Measurements from ENCODE around the gene C3AR1.
A peak's percentile ranks its signal among the peaks of the same experiment; 100 is the strongest.
"Not testable (repeated sequence)": the region's sequence is repeated elsewhere in the genome, so short reads cannot be mapped to it uniquely, and the experiment has no call there.

The C3AR1 gene

DNA sequence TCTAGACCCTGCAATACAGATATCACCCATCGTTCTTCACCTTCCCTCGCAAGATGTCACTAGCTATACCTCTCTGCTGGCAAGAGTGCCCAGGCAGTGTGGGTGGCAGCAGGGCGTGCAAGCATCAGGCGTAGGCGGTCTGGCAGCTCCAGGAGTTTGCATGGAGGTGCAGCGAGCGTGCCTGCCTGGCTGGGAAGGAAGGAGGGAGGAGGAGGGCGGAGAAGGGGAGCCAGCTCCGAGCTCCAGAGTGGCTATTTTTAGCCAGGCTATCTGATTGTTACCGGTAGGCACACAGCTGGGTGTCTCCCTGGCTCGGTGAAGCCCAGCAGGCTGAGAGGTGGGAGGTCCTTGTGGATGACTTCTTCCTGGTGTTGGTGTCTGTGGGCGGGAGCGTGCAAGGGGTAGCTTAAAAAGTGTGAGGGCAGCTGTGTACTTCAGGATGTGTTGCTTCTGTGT lies 27.5 kb downstream of the C3AR1 start:
- Mint-ChIP-seq H3K4me1 (peaks cover 62% of the 10 kb centered on the region), H3K9me3 (no peaks in the 10 kb centered on the region), H3K27ac (peak overlapping the region; percentile 3 to 33), H3K4me3 (peak overlapping the region; percentile 67 to 73), H3K27me3 (no peaks in the 10 kb centered on the region)
- ATAC-seq (peak; percentile 62), DNase-seq (no peak)

DNA sequence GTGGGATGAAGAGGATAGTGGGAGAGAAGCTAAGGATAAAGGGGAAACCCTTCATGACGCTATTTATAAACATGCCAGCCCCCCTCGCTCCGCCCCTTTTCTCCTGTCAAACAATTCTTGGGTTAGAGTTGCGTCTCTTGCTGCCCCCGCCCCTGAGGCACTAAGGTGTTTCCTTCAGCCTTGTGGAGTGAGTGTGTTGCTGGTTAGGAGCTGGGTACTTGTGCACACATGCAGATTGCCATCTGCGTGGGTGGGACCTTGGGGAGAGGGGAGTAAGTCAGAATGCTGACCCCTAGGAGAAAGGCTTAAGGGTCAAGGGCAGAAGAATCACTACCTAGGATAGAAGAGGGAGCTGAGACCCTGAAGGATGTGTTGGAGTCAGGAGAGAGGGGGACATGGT lies 28.2 kb downstream of the C3AR1 start:
- Mint-ChIP-seq H3K4me1 (peaks cover 69% of the 10 kb centered on the region), H3K4me3 (peak overlapping the region; percentile 67 to 73), H3K27ac (peak overlapping the region in 1 of 2 donors; percentile 10), H3K9me3 (no peaks in the 10 kb centered on the region), H3K27me3 (no peaks in the 10 kb centered on the region)
- ATAC-seq (no peak), DNase-seq (no peak)

DNA sequence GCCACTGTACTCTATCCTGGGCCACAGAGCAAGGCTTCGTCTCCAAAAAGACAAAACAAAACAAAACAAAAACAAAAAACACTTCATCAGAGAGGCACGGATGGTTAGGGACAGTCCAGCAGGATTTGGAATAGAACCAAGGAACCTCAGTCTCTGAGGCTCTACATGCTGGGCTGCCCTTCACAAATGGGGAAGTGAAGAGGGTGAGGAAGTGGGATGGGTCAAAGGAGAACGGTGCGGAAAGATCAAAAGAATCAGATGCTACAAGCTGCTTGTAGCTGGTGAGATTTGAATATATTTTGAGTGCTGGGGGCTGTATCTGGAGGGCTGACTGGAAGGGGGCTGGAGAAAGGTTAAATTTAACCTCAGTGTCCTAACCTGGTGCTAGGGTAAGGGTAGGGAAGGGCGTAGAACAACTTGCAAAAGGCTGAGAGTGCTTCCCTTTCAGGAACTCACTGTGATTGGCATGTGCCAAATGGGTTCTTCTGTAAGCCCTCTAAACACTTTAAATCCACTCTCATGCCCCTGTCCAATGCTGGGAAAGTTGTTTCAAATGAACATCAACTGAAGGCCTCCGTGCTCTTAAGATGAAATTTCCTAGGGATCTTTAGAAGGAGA lies 29.0 kb downstream of the C3AR1 start:
- no peak for ATAC-seq
- DNase-seq, result no peak
- Mint-ChIP-seq H3K27ac (peak overlapping the region in 1 of 2 donors; percentile 0), H3K9me3 (no peaks in the 10 kb centered on the region), H3K4me1 (peaks cover 70% of the 10 kb centered on the region), H3K27me3 (no peaks in the 10 kb centered on the region), H3K4me3 (peak overlapping the region; percentile 54 to 65)

DNA sequence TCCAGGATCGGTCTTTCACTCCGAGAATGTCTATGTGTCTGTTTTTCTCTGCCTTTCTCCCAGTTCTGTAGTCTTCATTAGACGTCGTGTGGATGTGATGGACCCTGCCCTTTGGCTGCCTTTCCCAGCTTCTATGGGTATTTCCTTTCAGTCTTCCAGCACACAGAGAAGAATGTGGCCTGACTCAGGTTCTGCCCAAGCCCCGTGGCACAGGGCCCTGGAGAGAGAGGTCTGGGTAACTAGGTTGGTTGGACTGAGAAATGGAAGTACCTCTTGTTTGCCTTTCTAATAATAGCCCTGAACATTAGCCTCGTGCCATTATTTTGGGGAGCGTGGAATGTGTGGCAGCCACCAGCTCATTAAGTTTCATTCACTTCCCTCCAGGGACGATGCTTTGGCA lies 29.8 kb downstream of the C3AR1 start:
- H3K27me3 Mint-ChIP-seq, result no peaks in the 10 kb centered on the region
- DNase-seq (no peak), ATAC-seq (no peak)
- H3K4me3 Mint-ChIP-seq, result peak overlapping the region; percentile 38 to 54
- H3K27ac Mint-ChIP-seq, result no peak overlapping the region
- peaks cover 78% of the 10 kb centered on the region for H3K4me1 Mint-ChIP-seq
- no peaks in the 10 kb centered on the region for H3K9me3 Mint-ChIP-seq

DNA sequence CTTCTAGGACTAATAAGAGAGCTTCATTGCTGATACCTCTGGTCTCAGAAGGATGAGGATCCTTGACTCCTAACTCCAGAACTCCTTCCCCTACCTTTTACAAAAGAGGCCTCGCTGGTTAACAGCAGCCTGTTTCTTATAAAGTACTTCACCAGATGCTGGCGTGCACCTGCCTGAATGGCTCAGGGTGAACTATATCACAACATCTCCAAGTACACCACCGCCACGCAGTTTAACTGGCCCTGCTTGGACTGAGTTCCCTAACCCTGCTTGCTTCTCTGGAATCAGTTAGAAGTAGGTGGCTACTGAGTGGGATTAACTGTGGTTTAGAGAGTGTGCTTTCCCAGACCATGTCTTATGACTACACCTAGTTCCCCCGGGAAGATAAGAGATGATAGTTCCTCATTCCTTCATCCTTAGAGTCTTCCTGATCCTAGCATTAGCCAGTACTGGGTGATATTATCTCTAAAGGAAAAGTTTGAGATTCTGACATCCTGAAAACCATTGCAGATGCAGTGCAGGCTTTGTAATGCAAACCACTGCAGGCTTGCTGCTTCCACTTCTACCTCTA lies 30.6 kb downstream of the C3AR1 start:
- no peak for DNase-seq
- H3K9me3 Mint-ChIP-seq, result no peaks in the 10 kb centered on the region
- no peak overlapping the region for H3K27ac Mint-ChIP-seq
- no peak overlapping the region for H3K4me3 Mint-ChIP-seq
- H3K27me3 Mint-ChIP-seq, result no peaks in the 10 kb centered on the region
- ATAC-seq, result no peak
- H3K4me1 Mint-ChIP-seq, result peaks cover 80% of the 10 kb centered on the region

DNA sequence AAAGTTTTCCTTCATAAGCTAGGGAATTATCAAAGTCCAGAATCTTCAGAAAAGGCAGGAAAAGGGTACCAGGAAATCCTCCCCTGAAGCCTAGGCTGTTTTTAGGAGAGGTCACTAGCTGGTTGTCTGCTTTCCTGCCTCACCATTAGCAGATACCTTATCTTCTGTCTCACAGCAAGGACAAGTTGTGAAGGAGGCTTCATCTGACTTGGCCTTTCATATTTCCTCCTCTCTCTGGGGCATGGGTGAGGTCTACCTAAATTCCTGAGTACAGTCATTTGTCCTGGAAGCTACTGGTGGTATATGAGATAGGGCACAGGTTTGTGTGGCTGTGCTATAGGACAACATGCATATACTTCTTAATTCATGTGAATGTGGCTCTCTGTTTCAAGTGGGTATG lies 31.4 kb downstream of the C3AR1 start:
- ATAC-seq, result no peak
- no peak for DNase-seq
- Mint-ChIP-seq H3K27ac (no peak overlapping the region), H3K4me3 (peak overlapping the region; percentile 90), H3K27me3 (no peaks in the 10 kb centered on the region), H3K4me1 (peaks cover 79% of the 10 kb centered on the region), H3K9me3 (no peaks in the 10 kb centered on the region)

DNA sequence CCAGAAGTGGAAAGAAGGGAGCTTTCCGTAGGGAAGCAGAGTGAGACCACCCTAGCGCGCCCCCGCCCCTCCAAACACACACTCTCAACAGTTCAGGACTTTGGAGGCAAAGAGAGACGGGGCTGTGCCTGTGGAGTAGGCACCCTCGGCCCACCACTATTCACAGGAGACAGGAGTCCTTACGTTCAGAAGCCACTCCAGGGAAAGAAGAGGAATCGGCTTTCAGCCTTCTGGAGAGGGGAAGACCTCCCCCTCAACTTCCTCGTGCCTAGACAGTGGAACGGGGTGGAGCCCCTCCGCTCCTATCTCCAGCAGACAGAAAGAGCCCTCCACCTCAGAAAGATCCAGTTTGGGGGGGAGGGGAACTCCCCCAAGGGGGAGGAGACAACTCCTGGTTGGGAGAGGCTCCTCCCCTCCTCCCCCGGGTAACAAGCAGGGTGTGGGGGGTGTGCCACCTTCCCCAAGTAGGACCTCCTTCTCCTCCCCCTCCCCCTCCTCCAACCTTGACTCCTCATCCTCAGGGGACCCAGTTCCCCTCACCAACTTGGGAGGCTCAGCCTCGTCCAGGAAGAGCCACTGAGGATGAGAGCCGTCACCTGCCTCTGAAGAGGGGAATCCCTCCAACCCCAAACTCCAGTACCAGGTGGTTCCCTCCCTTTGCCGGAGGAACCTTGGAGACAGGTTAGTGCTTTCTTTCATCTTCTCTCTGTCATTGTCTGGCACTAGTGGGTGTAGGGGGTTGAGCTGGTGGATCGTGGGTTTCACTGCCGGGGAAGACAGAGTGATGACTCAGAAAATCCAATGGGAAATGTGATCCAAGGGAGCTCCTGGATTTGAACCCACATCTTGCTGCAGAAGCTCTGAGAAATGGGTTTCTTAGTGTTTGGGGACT lies 32.8 kb downstream of the C3AR1 start:
- H3K27me3 Mint-ChIP-seq, result no peaks in the 10 kb centered on the region
- peak overlapping the region; percentile 70 to 93 for H3K27ac Mint-ChIP-seq
- ATAC-seq (peak; percentile 36), DNase-seq (peak; percentile 28 to 48)
- H3K4me3 Mint-ChIP-seq, result peak overlapping the region; percentile 90
- no peaks in the 10 kb centered on the region for H3K9me3 Mint-ChIP-seq
- H3K4me1 Mint-ChIP-seq, result peaks cover 65% of the 10 kb centered on the region

DNA sequence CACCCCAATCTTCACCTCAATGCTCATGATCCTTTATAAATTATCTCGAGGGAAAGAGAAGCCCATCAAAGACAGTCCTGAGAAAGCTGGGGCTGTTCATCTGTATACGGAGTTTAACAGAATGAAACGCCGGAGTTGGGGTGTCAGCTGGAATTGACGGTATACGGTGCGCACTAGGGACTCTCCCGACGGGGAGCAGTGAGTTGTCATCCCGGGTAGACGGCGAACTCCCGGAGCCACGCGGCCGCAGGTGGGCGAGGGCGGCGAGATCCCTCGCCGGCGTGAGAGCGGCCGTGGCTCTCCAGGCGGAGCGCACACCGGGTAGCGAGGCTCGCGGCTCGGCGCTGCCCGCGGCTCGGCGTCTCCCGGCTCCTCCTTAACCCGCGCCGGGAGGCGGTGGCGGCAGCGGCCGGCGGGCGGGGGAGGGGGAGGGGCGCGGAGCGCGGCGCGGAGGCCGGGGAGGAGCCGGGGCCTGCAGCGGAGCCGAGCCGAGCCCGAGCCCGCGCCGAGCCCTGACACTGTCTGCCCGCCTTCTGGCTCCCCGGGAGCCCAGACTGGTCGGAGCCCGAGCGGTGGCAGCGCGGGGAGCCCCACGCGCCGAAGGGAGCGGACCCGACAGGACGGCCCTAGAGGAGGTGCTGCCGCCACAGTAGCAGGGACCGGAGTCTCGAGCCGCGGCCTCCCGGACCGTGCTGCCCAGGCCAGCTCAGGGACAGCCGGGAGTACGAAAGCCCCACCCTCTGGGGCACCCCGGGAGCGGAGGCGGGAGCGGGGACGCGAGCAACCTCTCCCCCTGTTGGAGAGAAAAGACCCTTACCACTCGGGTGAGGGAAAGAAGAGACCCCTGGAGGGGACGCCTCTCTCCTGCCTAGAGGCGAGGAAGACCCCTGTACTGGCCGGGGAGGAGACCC lies 33.7 kb downstream of the C3AR1 start, which contains the start of gene FOXJ2:
Gene FOXJ2, plus strand, starts transcription at position 475 of the 911 bp plus-strand sequence. CDS start 7,117 bp downstream, outside the sequence.
- ATAC-seq (peak; percentile 92), DNase-seq (peak; percentile 75)
- H3K27ac Mint-ChIP-seq, result peak within 1 kb of the TSS; percentile 70 to 93
- no peaks in the 10 kb centered on the region for H3K27me3 Mint-ChIP-seq
- H3K4me3 Mint-ChIP-seq, result peak within 1 kb of the TSS; percentile 90
- H3K9me3 Mint-ChIP-seq, result no peaks in the 10 kb centered on the region
- peaks cover 62% of the 10 kb centered on the region for H3K4me1 Mint-ChIP-seq

DNA sequence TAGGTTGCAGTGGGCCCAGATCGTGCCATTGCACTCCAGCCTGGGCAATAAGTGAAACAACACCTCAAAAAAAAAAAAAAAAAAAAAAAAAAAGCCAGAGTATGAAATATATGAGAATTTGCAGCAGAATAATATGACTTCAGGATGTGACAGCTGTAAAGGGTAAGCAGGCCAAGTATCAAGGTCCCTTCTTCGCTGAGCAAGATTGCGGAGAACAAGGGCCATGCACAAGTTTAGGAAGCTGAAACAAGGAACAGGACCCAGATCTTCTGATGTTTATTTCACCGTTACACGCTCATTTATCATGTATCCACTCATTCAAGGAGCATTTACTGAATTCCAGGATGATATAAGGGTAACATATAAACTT lies 34.3 kb downstream of the C3AR1 start:
- Mint-ChIP-seq H3K4me3 (peak overlapping the region; percentile 79 to 83), H3K9me3 (no peaks in the 10 kb centered on the region), H3K27ac (peak overlapping the region; percentile 35 to 88), H3K27me3 (no peaks in the 10 kb centered on the region), H3K4me1 (peaks cover 62% of the 10 kb centered on the region)
- ATAC-seq (no peak), DNase-seq (no peak)

DNA sequence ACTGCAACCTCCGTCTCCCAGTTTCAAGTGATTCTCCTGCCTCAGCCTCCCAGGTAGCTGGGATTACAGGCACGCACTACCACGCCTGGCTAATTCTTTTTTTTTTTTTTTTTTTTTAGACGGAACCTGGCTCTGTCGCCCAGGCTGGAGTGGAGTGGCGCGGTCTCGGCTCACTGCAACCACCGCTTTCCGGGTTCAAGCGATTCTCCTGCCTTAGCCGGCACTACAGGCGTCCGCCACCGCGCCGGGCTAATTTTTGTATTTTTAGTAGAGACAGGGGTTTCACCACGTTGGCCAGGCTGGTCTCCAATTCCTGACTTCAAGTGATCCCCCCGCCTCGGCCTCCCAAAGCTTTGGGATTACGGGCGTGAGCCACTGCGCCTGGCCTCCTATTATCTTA lies 35.1 kb downstream of the C3AR1 start:
- not testable (repeated sequence) for H3K27ac Mint-ChIP-seq, DNase-seq, H3K9me3 Mint-ChIP-seq, H3K27me3 Mint-ChIP-seq, H3K4me3 Mint-ChIP-seq, ATAC-seq
- H3K4me1 Mint-ChIP-seq, result peaks cover 56% of the 10 kb centered on the region

DNA sequence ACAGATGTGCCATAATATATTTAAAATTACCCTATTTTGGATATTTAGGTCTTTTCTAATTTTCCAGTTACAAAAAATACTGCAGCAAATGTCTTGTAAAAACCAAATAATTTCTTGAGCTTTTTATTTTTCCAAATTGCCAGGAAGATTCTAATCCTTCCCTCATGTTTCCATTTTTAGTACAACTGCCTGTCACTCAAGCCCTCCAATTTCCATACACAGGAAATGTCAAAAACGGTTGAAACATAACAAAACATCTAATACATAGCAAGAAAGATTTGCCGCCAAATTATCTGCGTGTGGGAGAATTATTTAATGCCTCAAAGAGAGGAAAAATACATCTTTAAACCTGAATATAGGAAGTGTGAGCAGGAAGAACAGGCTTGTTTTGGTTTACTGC lies 36.0 kb downstream of the C3AR1 start:
- no peak for ATAC-seq
- no peak overlapping the region for H3K27ac Mint-ChIP-seq

DNA sequence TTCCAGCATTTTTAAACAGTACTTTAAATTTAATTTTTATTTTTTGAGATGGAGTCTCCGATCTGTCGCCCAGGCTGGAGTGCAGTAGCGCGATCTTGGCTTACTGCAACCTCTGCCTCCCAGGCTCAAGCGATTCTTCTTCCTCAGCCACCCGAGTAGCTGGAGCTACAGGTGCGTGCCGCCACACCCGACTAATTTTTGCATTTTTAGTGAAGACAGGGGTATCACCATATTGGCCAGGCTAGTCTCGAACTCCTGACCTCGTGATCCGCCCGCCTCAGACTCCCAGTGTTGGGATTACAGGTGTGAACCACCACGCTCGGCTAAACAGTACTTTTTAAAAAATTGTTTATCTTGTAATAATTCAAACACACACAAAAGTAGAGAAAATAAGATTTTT lies 37.9 kb downstream of the C3AR1 start:
- ATAC-seq, result no peak
- Mint-ChIP-seq H3K27ac (no peak overlapping the region), H3K4me1 (peaks cover 29% of the 10 kb centered on the region), H3K27me3 (no peaks in the 10 kb centered on the region), H3K4me3 (no peak overlapping the region), H3K9me3 (no peaks in the 10 kb centered on the region)
- no peak for DNase-seq

More for the DNA sequence above, 36.0 kb downstream of the C3AR1 start:
- H3K27me3 Mint-ChIP-seq, result no peaks in the 10 kb centered on the region
- no peak for DNase-seq
- no peak overlapping the region for H3K4me3 Mint-ChIP-seq
- H3K9me3 Mint-ChIP-seq, result no peaks in the 10 kb centered on the region
- peaks cover 48% of the 10 kb centered on the region for H3K4me1 Mint-ChIP-seq

DNA sequence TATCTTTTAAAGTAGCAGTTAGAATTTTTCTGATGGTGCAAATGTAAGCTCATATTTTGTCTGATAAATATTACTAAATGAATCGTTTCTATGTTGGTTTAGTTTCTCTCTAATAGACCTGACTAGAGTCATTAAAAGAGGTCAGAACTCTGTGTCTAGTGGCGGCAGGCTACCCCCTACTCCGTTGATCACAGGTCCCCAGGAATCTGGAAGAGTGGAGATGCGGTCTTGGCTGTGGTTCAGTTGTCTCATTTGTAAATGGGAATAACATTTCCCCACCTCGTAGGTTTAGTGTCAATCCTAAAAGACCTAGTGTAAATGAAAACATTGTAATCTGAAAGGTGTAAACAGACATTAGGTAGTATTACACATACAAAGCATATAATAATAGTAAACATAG lies 38.3 kb downstream of the C3AR1 start:
- Mint-ChIP-seq H3K4me3 (peak overlapping the region; percentile 94 to 95), H3K9me3 (no peaks in the 10 kb centered on the region), H3K27me3 (no peaks in the 10 kb centered on the region), H3K4me1 (peaks cover 25% of the 10 kb centered on the region), H3K27ac (peak overlapping the region; percentile 19 to 77)
- DNase-seq (no peak), ATAC-seq (no peak)

DNA sequence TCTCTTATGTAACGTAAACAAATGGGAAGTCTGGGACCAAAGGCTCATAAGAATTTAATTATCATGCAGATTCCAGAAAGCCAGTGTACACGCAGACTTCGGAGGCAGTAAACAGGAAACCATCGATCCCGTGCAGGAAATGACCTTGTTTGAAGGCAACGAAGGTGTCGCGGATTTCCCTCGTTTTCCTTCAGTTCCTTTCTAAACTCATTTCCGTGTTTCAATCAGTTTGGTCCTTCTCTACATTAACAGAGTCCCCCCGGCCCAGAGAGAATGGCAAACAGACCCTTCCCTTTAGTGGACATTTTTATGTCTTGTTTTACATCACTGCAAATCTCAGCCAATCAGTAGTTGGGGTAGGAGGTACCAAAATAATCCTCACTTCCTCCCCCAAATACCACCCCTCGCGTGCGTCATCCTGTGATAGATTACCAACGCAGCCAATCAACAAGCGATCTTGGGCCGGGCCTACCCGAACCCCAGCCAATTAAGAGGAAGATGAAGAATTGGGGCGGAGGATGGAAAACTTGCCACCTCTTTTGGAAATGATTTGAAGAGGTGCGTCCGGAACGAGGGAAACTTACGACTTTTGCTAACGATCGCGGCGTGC lies 39.8 kb downstream of the C3AR1 start:
- H3K4me3 Mint-ChIP-seq, result peak overlapping the region; percentile 94 to 95
- H3K4me1 Mint-ChIP-seq, result peaks cover 18% of the 10 kb centered on the region
- ATAC-seq, result peak; percentile 98
- H3K27ac Mint-ChIP-seq, result peak overlapping the region; percentile 99 to 100
- H3K9me3 Mint-ChIP-seq, result no peaks in the 10 kb centered on the region
- DNase-seq, result peak; percentile 94 to 98
- H3K27me3 Mint-ChIP-seq, result no peaks in the 10 kb centered on the region

Data from stimulated activated naive CD8-positive, alpha-beta T cell treated with anti-CD3 and anti-CD28 coated beads, Interleukin-15, amount 100 ng/mL, for 72 hours (primary cell).